Activated CD8-positive, alpha-beta T cell treated with anti-CD3 and anti-CD28 coated beads for 36 hours (primary cell): ENCODE data around the gene HS3ST6. TPM values are rescaled to one million over a fixed set of nuclear protein-coding genes. Genes with fewer than 3 reads are reported as not detected.

Experiments
- ATAC-seq: fragments of 200-7000 bp; cut with Tn5 transposase; one replicate; pipeline ENCODE4 v1.10.0; 2021; ENCODE audit warnings: mild to moderate bottlenecking, moderate library complexity
- CTCF ChIA-PET: fragments of 350-600 bp; sonication (Branson Sonifier 250); formaldehyde crosslinking; loops from one replicate; lab custom pipeline; 2021; ENCODE audit warnings: antibody characterized with exemption; lab: Charles Lee
- POLR2A ChIA-PET: fragments of 350-600 bp; sonication (Branson Sonifier 250); formaldehyde crosslinking; loops from one replicate; lab custom pipeline; 2021; ENCODE audit warnings: antibody characterized with exemption; lab: Charles Lee
- DNase-seq: peaks from one replicate; pipeline ENCODE4 v3.0.0-alpha.2; 2020
- H3K27ac Mint-ChIP-seq: one replicate; pipeline ENCODE4 v1.8.0; 2021; ENCODE audit warnings: mild to moderate bottlenecking, mixed read lengths
- H3K27me3 Mint-ChIP-seq: one replicate; pipeline ENCODE4 v1.8.0; 2021; ENCODE audit warnings: mixed read lengths
- H3K36me3 Mint-ChIP-seq: one replicate; pipeline ENCODE4 v1.8.0; 2021; ENCODE audit warnings: low read depth, mixed read lengths
- H3K4me1 Mint-ChIP-seq: one replicate; pipeline ENCODE4 v1.8.0; 2021; ENCODE audit warnings: low read depth, mixed read lengths
- H3K4me3 Mint-ChIP-seq: one replicate; pipeline ENCODE4 v1.8.0; 2021; ENCODE audit warnings: mild to moderate bottlenecking, moderate library complexity, mixed read lengths
- H3K9me3 Mint-ChIP-seq: one replicate; pipeline ENCODE4 v1.8.0; 2021; ENCODE audit warnings: mixed read lengths
- CTCF ChIP-seq: fragments of 200-600 bp; IDR thresholded peaks from one replicate; pipeline ENCODE4 v1.8.0; 2022; ENCODE audit warnings: antibody characterized with exemption, mild to moderate bottlenecking
- intact Hi-C: fragments of 100-400 bp; cut with micrococcal nuclease; formaldehyde crosslinking; loops from one replicate; pipeline ENCODE4 v1.10.0; 2022
- total RNA-seq, 2 experiments: library from RNA; stranded (reverse); gene quantifications; one replicate each; pipeline ENCODE4 v1.2.3, GENCODE V29; 2021

HS3ST6 gene
- total RNA-seq, 2 experiments from 2014 or later, result not detected

DNA sequence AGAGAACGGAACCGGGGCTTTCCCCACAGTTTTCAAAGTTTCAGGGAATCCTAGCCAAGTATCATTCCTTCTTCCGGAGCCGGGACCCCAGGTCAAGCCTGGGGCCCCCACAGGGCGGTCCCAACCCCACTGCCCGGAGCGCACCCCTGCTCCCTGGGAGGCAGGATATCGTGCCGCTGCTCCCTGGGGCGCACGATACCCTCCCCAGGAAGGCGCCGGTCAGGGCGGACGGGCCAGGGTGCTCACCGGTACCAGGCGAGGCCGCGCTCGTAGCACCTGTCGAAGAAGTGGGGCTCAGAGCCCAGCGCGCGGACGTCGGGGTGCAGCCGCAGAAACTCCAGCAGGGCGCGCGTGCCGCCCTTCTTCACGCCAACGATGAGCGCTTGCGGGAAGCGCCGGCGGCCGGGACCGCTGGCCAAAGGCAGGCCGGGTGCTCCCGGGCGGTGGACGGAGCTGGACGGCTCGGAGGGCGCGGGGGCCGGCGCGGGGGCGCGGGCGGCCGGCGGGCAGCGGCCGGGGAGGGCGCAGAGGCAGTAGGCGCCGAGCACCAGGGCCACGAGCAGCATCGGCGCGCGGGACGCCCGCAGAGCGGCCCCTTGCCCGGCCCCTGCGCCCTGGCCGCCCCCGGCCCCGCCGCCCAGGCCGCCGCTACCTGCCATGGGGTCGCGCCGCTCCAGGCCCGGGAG, 407 bp downstream of the HS3ST6 start:
- ChIA-PET POLR2A (no interaction called here), CTCF (no interaction called here)
- intact Hi-C loops, result loop anchor here (5.0 kb wide), 1 partner anchor 56 kb away; no protein-coding TSS in a partner anchor
- no peak for TF ChIP-seq CTCF
- peaks cover 48% of the 10 kb centered on the region for H3K27me3 Mint-ChIP-seq
- no peak for DNase-seq
- no peaks in the 10 kb centered on the region for H3K4me1 Mint-ChIP-seq
- no peak overlapping the region for H3K4me3 Mint-ChIP-seq
- no peak for ATAC-seq
- no peaks in the 10 kb centered on the region for H3K9me3 Mint-ChIP-seq
- no peak overlapping the region for H3K27ac Mint-ChIP-seq
- H3K36me3 Mint-ChIP-seq, result no peaks in the 10 kb centered on the region

DNA sequence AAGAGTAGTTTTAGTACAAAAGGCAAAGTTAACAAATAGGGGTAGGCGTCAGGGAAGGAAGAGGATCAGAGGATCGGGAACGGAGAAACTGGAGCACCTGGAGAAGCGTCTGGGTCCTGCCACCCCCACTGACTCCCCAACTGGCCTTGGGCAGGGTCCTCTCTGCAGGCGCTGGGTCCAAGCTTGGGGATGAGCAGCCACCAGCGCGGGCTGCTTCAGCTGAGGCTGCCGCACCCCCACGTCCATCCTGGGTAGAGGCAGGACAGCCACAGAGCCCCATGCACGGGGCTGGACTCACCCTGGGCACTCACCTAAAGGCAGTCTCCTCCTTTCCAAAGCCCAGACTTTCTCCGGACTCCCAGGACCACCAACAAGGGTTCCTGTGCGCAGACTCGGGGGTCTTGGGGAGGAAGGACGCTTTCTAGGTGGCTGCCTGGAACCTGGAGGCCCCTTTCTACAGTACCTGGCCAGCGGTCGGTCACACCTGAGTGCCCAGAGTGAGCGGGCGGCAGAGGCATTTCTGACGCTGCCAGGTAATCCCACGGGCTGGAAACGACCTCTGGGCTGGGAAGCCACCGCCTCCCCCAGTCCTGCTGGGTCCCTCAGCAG, 1.1 kb downstream of the HS3ST6 start:
- CTCF ChIA-PET, result interaction anchor here (1.4 kb wide), 1 partner anchor 12 kb away, joined by 5 read pairs; no protein-coding TSS in a partner anchor
- no peak for TF ChIP-seq CTCF
- no peak for DNase-seq
- H3K4me1 Mint-ChIP-seq, result no peaks in the 10 kb centered on the region
- no peaks in the 10 kb centered on the region for H3K9me3 Mint-ChIP-seq
- intact Hi-C loops, result loop anchor here (5.0 kb wide), 1 partner anchor 55 kb away; no protein-coding TSS in a partner anchor
- H3K27me3 Mint-ChIP-seq, result peaks cover 42% of the 10 kb centered on the region
- no peak overlapping the region for H3K4me3 Mint-ChIP-seq
- H3K36me3 Mint-ChIP-seq, result no peaks in the 10 kb centered on the region
- POLR2A ChIA-PET, result interaction anchor here (1.2 kb wide), 1 partner anchor 11 kb away, joined by 3 read pairs; no protein-coding TSS in a partner anchor
- no peak overlapping the region for H3K27ac Mint-ChIP-seq
- ATAC-seq, result no peak

DNA sequence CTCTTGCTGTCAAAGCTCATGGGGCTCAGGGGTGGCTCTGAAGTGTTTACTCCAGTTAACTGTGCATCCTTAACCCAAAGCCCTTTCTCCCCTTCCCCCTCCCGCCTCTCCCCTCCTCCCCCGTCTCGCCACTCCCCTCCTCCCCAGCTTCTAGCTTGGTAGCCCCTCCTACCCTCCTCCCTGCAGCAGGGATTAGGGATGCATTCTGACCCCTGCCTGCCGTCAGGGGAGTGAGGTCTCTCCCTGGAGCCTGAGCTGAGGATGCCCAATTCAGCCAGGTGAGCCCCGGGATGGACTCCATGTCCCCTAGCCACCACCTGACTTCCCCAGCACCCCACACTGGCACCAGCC, 1.6 kb downstream of the HS3ST6 start:
- no peak for TF ChIP-seq CTCF
- DNase-seq (no peak), ATAC-seq (no peak)
- Mint-ChIP-seq H3K4me3 (no peak overlapping the region), H3K4me1 (no peaks in the 10 kb centered on the region), H3K27ac (no peak overlapping the region), H3K36me3 (no peaks in the 10 kb centered on the region), H3K27me3 (peaks cover 42% of the 10 kb centered on the region), H3K9me3 (no peaks in the 10 kb centered on the region)
- ChIA-PET POLR2A (interaction anchor here (1.2 kb wide), 1 partner anchor 11 kb away, joined by 3 read pairs; no protein-coding TSS in a partner anchor), CTCF (interaction anchor here (1.4 kb wide), 1 partner anchor 13 kb away, joined by 5 read pairs; no protein-coding TSS in a partner anchor)
- intact Hi-C loops, result loop anchor here (5.0 kb wide), 1 partner anchor 54 kb away; no protein-coding TSS in a partner anchor

DNA sequence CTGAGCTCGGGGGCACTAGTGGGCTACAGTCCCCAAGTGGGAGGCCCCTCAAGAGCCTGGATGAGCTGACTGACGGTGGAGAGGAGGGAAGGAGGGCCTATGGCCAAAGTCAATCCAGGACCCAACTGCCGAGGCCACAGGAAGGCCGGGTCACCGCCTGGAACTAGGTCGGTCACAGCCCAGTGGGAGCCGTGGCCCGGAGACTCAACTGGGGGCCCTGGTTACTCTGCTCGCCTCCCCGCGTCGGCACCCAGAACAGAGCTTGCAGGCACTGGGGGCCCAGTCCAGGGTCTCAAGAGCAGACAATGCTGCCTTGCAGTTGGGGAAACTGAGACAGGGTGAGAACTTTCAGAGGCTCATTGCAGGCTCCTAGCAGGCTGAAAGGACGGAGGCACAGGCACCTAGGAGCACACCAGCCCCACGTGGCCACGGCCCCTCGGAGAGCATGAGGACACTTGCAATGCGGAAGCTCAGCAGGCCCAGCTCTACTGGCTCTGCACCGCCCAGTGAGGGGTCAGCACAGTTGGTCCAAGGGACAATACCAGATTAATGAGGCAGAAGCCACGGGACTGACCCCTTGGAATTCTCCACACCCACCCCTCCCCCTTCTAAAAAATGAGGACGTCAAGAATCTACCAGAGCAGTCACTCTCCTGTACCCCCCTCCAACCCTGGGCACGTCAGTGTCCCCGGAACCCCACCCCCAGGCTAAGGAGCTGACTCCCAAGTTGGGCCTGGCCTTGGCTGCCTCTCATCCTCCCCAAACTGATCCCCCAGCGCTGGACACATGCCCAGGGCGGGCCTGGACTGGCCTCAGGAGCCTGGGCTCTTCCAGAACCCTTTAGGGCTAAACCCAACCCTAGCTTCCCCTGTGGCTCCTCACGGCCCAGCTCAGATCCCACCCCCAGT, 2.2 kb downstream of the HS3ST6 start:
- H3K4me1 Mint-ChIP-seq, result no peaks in the 10 kb centered on the region
- TF ChIP-seq CTCF, result no peak
- ChIA-PET CTCF (interaction anchor here (1.4 to 1.6 kb wide), 1 partner anchor 14 kb away, joined by 4 to 5 read pairs; no protein-coding TSS in a partner anchor), POLR2A (interaction anchor here (0.8 to 1.2 kb wide), 2 partner anchors 12 to 45 kb away, joined by 3 read pairs; no protein-coding TSS in a partner anchor)
- intact Hi-C loops, result loop anchor here (5.0 kb wide), 1 partner anchor 54 kb away; no protein-coding TSS in a partner anchor
- peaks cover 36% of the 10 kb centered on the region for H3K27me3 Mint-ChIP-seq
- H3K9me3 Mint-ChIP-seq, result no peaks in the 10 kb centered on the region
- H3K4me3 Mint-ChIP-seq, result no peak overlapping the region
- DNase-seq (no peak), ATAC-seq (no peak)
- H3K36me3 Mint-ChIP-seq, result no peaks in the 10 kb centered on the region
- no peak overlapping the region for H3K27ac Mint-ChIP-seq
